GM12801 (cell line): ENCODE measurements around the gene DDX41.

Experiments
- TF ChIP-seq, protein P1 (sequence below): IDR thresholded peaks from one replicate; pipeline ENCODE4 v1.5.1; 2011; ENCODE audit warnings: control low read depth; ENCODE audit not compliant: insufficient read length; ENCODE audit errors: extremely low read depth

DDX41 gene

DNA sequence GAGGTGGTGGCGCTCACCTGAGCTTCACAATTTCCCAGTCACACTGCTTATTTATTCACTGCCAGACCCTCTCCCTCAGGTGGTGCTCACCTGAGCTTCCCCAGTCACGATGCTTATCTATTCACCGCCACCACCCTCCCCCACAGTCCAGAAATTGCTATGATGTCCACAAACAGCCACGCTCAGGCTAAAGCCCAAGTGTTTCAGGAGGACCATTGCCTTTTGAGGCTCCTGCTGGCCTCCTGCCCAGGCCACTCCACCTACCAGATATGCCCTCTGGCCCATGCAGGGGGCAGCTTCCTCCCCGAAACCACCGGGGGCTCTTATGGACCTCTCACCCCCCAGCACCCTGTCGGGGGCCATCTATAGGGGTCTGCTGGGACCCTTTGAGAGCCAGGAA, 23.9 kb downstream of the DDX41 start:
- TF ChIP-seq, protein P1, sequence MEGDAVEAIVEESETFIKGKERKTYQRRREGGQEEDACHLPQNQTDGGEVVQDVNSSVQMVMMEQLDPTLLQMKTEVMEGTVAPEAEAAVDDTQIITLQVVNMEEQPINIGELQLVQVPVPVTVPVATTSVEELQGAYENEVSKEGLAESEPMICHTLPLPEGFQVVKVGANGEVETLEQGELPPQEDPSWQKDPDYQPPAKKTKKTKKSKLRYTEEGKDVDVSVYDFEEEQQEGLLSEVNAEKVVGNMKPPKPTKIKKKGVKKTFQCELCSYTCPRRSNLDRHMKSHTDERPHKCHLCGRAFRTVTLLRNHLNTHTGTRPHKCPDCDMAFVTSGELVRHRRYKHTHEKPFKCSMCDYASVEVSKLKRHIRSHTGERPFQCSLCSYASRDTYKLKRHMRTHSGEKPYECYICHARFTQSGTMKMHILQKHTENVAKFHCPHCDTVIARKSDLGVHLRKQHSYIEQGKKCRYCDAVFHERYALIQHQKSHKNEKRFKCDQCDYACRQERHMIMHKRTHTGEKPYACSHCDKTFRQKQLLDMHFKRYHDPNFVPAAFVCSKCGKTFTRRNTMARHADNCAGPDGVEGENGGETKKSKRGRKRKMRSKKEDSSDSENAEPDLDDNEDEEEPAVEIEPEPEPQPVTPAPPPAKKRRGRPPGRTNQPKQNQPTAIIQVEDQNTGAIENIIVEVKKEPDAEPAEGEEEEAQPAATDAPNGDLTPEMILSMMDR, result no peak

DNA sequence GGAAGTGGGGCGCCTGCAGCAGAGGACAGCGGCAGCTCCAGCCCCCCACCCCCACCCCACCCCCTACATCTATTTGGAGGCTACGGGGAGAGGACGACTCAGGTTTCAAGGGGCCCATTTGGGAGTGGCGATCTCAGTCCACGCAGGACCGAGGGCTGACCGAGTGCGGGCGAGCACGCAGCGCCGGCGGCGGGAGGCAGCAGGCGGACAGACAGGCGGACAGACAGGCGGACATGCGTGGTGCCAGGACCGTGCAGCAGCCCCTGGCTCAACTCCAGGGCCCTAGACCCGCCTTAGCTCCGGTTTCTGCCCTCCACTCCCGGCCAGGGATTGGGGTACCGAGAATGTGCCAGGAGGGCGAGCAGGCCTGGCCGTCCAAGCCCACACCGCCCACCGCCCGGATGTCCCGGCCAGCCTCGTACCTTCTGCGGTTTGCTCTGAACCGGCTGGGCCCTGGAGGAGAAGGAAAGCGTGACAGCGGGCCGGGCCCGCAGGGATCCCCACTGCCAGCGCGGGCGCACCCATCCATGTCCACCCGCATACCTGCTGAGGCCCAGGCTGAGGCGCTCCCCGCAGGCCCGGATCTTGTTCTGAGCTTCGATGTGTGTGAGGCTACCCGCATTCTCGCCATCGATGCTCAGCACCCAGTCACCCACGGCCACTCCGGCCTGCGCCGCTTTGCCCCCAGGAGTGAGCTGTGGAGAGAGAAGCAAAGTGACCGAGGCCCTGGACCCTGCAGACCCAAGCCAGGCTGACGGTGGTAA, 24.6 kb downstream of the DDX41 start:
- TF ChIP-seq, protein P1, result no peak

DNA sequence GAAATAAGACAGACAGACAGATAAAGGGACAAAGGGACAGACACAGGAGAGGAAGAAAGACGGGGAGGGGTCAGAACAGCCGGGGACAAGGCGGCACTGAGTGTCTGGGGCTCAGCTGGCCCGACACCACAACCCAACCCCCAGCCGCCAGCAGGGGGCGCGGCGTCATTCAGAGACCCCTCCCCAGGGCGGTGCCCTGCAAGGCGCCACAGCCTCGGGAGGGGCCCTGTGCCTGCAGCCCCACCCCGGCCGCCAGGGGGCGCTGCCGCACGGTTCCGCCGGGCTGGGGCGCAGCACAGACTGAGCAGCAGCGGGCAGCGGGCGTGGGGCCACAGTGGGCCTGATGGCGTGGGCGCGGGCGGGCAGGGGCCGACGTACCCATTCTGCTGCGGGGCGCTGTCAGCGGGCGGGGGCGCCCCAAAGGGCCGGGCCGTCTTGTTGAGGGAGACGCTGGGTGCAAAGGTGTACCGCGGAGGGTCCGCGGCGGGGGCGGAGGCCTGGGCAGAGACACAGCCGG, 25.3 kb downstream of the DDX41 start:
- TF ChIP-seq, protein P1, result no peak

DNA sequence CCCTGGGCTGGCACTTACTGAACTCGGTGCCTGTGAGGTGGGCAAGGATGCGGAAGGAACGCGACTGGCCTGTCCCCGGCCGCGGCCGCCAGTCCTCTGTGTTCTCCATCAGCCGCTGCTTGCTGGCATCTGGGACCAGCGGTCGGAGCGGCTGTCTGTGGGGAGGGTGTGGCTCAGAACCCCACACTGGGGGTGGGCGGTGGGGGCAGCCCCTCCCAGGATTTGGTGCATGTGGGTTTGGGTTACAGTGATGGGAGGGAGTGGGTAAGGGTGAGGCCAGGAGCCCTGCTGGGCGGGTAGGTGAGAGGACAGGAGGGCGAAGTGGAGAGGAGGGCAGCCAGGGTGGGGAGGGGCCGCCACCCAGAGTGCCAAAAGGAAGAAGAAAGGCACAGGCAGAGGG, 25.8 kb downstream of the DDX41 start:
- TF ChIP-seq, protein P1, result no peak

DNA sequence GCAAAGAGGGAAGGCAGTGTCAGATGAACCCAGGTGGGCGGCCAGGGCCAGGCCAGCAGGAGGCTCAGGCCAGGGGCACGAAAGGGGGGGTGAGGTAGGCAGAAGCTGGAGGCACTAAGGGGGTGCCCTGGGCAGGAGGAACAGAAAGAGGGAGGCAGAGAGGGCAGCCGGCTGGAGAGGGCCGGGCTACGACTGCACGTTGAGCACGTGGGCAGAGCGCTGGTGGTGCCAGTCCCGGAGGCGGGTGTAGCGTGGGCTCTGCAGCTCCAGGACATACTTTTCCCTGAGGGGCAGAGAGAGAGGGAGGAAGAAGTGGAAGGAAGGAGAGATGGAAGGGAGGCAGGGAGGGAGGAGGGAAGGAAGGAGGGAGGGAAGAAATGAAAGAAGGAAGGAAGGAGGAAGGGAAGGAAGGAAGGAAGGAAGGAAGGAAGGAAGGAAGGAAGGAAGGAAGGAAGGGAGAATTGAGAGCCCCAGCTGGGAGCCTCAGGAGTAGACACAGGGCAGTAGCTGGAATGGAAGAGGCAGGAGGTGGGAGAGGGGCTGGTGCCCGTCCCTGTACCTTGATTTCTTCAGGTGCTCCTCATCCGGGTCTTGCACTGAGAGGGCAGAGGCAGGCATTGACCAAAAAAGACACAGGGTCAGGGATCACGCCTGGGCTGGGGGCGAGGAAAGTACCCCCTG, 26.3 kb downstream of the DDX41 start:
- TF ChIP-seq, protein P1, result no peak

DNA sequence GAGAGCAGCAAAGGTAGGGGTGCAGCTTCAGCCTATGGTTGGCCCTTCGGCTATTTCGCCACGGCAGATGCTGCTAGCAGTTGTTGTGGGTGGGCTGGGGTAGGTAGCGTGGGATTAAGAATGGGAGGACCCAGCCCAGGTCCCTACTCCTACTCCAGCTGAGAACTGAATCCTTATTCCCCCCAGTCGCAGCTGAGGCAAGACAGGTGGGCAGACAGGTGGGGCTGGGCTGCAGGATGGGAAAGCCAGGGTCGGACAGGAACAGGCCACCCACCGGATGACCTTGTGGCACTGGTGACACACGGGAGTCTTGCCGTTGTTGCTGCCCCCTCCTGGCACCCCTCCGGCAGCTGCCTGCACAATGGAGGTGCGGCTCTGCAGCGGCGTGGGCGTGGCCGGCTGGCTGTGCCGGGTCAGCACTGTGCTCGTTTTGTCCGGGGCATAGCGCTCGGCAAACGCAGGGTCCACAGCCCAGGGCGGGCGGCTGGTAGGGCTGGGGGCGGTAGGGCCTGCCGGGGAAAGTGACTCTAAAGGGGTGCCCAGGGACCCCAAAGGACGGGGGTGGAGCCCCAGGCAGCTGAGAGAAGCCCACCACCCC, 27.5 kb downstream of the DDX41 start:
- TF ChIP-seq, protein P1, result no peak

DNA sequence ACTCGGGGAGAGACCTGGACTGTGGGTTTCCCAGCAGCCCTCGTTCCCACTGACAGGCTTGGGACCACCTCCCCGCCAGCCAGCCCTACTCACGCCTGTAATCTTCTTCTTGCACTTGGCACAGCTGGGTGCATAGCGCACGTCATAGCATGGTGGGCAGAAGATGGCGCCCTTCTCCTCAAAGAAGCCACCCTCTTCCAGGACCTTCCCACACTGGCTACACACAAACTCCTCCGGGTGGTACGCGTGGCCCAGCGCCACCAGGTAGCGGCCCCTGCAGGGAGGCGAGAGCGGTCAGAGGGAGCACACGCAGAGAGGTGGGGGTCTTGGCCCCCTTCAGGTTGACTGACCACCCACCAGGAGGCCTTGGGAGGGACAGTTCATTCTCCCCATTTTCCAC, 28.8 kb downstream of the DDX41 start:
- TF ChIP-seq, protein P1, result no peak
